Trophoblast cell (in vitro differentiated cells and primary cell): ENCODE results near the gene LRRC4B.
A peak's percentile ranks its signal among the peaks of the same experiment; 100 is the strongest.

ENCODE experiments used
- DNase-seq, 2 donors: peaks; one replicate each; pipeline ENCODE4 v3.0.0-alpha.2; 2016
- H2AFZ ChIP-seq: 2 replicates; pipeline ENCODE4 v1.6.1; 2013; ENCODE audit warnings: low read length, moderate library complexity, mild to moderate bottlenecking; ENCODE audit not compliant: insufficient read depth, poor library complexity
- H2AK5ac ChIP-seq: 2 replicates; pipeline ENCODE4 v1.6.1; 2013; ENCODE audit warnings: mild to moderate bottlenecking, low read length
- H2BK120ac ChIP-seq: 2 replicates; pipeline ENCODE4 v1.6.1; 2013; ENCODE audit warnings: low read length, mild to moderate bottlenecking, moderate library complexity; ENCODE audit not compliant: insufficient read depth, poor library complexity
- H2BK12ac ChIP-seq: 2 replicates; pipeline ENCODE4 v1.6.1; 2013; ENCODE audit warnings: mild to moderate bottlenecking, low read length, moderate library complexity
- H2BK5ac ChIP-seq: 2 replicates; pipeline ENCODE4 v1.6.1; 2013; ENCODE audit warnings: low read length, low read depth, moderate library complexity, mild to moderate bottlenecking; ENCODE audit not compliant: poor library complexity
- H3K14ac ChIP-seq: 2 replicates; pipeline ENCODE4 v1.6.1; 2013; ENCODE audit warnings: mild to moderate bottlenecking, low read length
- H3K18ac ChIP-seq: 2 replicates; pipeline ENCODE4 v1.6.1; 2013; ENCODE audit warnings: mild to moderate bottlenecking, low read length
- H3K23ac ChIP-seq: 2 replicates; pipeline ENCODE4 v1.6.1; 2013; ENCODE audit warnings: low read length
- H3K27ac ChIP-seq: 2 replicates; pipeline ENCODE4 v1.5.1; 2013; ENCODE audit warnings: low read depth, mild to moderate bottlenecking, inconsistent platforms, low read length, moderate library complexity
- H3K27me3 ChIP-seq: 2 replicates; pipeline ENCODE4 v1.6.1; 2013; ENCODE audit warnings: inconsistent platforms, mild to moderate bottlenecking, low read length, moderate library complexity; ENCODE audit not compliant: insufficient read depth
- H3K36me3 ChIP-seq, 2 experiments: 1 replicate in 1 of 2; 2 replicates in 1 of 2; pipeline ENCODE4 v1.6.1; 2013; ENCODE audit warnings: low read length in 2 of 2, mild to moderate bottlenecking in 2 of 2, moderate library complexity in 1 of 2; ENCODE audit not compliant: insufficient read depth in 2 of 2, control insufficient read depth in 1 of 2
- H3K4ac ChIP-seq: 2 replicates; pipeline ENCODE4 v1.6.1; 2013; ENCODE audit warnings: low read depth, mild to moderate bottlenecking, low read length, moderate library complexity
- H3K4me1 ChIP-seq, 2 experiments: 1 replicate in 1 of 2; 2 replicates in 1 of 2; pipeline ENCODE4 v1.6.1; 2013; ENCODE audit warnings: low read length in 2 of 2, mild to moderate bottlenecking in 2 of 2, moderate library complexity in 1 of 2; ENCODE audit not compliant: insufficient read depth in 2 of 2, control insufficient read depth in 1 of 2
- H3K4me2 ChIP-seq: 2 replicates; pipeline ENCODE4 v1.6.1; 2013; ENCODE audit warnings: inconsistent platforms, mild to moderate bottlenecking, low read length, moderate library complexity
- H3K4me3 ChIP-seq: 2 replicates; pipeline ENCODE4 v1.5.1; 2013; ENCODE audit warnings: mild to moderate bottlenecking, low read depth, low read length, inconsistent platforms
- H3K79me1 ChIP-seq: one replicate; pipeline ENCODE4 v1.6.1; 2013; ENCODE audit warnings: low read length
- H3K79me2 ChIP-seq: 2 replicates; pipeline ENCODE4 v1.6.1; 2013; ENCODE audit warnings: low read length, mild to moderate bottlenecking; ENCODE audit not compliant: control insufficient read depth, insufficient read depth, poor library complexity
- H3K9ac ChIP-seq: 2 replicates; pipeline ENCODE4 v1.6.1; 2013; ENCODE audit warnings: mild to moderate bottlenecking, low read length
- H3K9me3 ChIP-seq: 2 replicates; pipeline ENCODE4 v1.6.1; 2013; ENCODE audit warnings: low read depth, mild to moderate bottlenecking, control low read depth, inconsistent platforms, low read length; ENCODE audit not compliant: insufficient read depth
- H4K12ac ChIP-seq: 2 replicates; pipeline ENCODE4 v1.6.1; 2013; ENCODE audit warnings: low read depth, mild to moderate bottlenecking, low read length, moderate library complexity
- H4K8ac ChIP-seq: 2 replicates; pipeline ENCODE4 v1.6.1; 2013; ENCODE audit warnings: low read depth, mild to moderate bottlenecking, low read length, moderate library complexity
- H4K91ac ChIP-seq: one replicate; pipeline ENCODE4 v1.6.1; 2013; ENCODE audit warnings: low read depth, mild to moderate bottlenecking, low read length, moderate library complexity
- WGBS: extraction: QIAGEN DNeasy Blood & Tissue Kit; methylation state at CpG from one replicate; pipeline ENCODE4 v1.1.7; 2013; ENCODE audit warnings: missing lambda C conversion rate; ENCODE audit not compliant: insufficient read length, insufficient coverage; ENCODE audit errors: extremely low coverage; 5-methylcytosine and 5-hydroxymethylcytosine counted together

Gene LRRC4B

GRCh38 chr19:50542943-50543342, 25.3 kb downstream of the LRRC4B start:
- Histone ChIP-seq H4K91ac (no peak overlapping the region), H4K8ac (no peak overlapping the region), H2BK12ac (no peak overlapping the region), H3K27ac (no peak overlapping the region), H3K9ac (no peak overlapping the region), H2BK5ac (no peak overlapping the region), H3K4ac (no peak overlapping the region), H3K79me2 (no peaks in the 10 kb centered on the region), H3K23ac (no peak overlapping the region), H3K36me3 (no peaks in the 10 kb centered on the region), H3K14ac (no peak overlapping the region), H2AFZ (no peak overlapping the region), H4K12ac (no peak overlapping the region), H3K27me3 (no peaks in the 10 kb centered on the region), H2AK5ac (no peak overlapping the region), H3K4me2 (no peak overlapping the region), H3K4me3 (no peak overlapping the region), H2BK120ac (no peak overlapping the region), H3K18ac (no peak overlapping the region), H3K4me1 (no peaks in the 10 kb centered on the region), H3K79me1 (no peaks in the 10 kb centered on the region), H3K9me3 (no peaks in the 10 kb centered on the region)
- no CpG with 5 or more reads among the region's 21 CpGs for WGBS
- no peak for DNase-seq

- H3K9me3 ChIP-seq: peaks cover 2% of the 10 kb centered on the region
- no peak overlapping the region for H3K4me3 ChIP-seq
- no peak overlapping the region for H3K4me2 ChIP-seq
- WGBS: no CpG with 5 or more reads among the region's 15 CpGs
- no peak overlapping the region for H2BK120ac ChIP-seq
- H2BK5ac ChIP-seq: no peak overlapping the region
- no peak overlapping the region for H3K27ac ChIP-seq
- no peak overlapping the region for H4K91ac ChIP-seq
- no peak overlapping the region for H3K23ac ChIP-seq
- H3K18ac ChIP-seq: no peak overlapping the region
- H2BK12ac ChIP-seq: no peak overlapping the region
- H3K79me2 ChIP-seq: no peaks in the 10 kb centered on the region
- H3K14ac ChIP-seq: no peak overlapping the region
- no peaks in the 10 kb centered on the region for H3K27me3 ChIP-seq
- peaks cover 0 to 2% of the 10 kb centered on the region in 2 experiments for H3K4me1 ChIP-seq
- H3K4ac ChIP-seq: no peak overlapping the region
- no peak overlapping the region for H4K12ac ChIP-seq
- no peak overlapping the region for H2AK5ac ChIP-seq
- H4K8ac ChIP-seq: no peak overlapping the region
- no peak overlapping the region for H2AFZ ChIP-seq
- H3K36me3 ChIP-seq: no peaks in the 10 kb centered on the region
- peak; percentile 79 to 84 for DNase-seq
- H3K9ac ChIP-seq: no peak overlapping the region
- no peaks in the 10 kb centered on the region for H3K79me1 ChIP-seq
Observed at GRCh38 chr19:50537769-50538230, 30.4 kb downstream of the LRRC4B start.

- no peak overlapping the region for H2BK12ac ChIP-seq
- H3K18ac ChIP-seq: no peak overlapping the region
- no peak overlapping the region for H3K4ac ChIP-seq
- no peak overlapping the region for H4K12ac ChIP-seq
- no peaks in the 10 kb centered on the region for H3K36me3 ChIP-seq
- no peak overlapping the region for H4K91ac ChIP-seq
- no peak overlapping the region for H4K8ac ChIP-seq
- H3K4me2 ChIP-seq: no peak overlapping the region
- WGBS: no CpG with 5 or more reads among the region's 18 CpGs
- no peaks in the 10 kb centered on the region for H3K79me2 ChIP-seq
- H2BK5ac ChIP-seq: no peak overlapping the region
- no peaks in the 10 kb centered on the region for H3K79me1 ChIP-seq
- H3K4me1 ChIP-seq: peaks cover 0 to 2% of the 10 kb centered on the region in 2 experiments
- H2AK5ac ChIP-seq: no peak overlapping the region
- no peak overlapping the region for H2BK120ac ChIP-seq
- H3K23ac ChIP-seq: no peak overlapping the region
- peaks cover 6% of the 10 kb centered on the region for H3K9me3 ChIP-seq
- DNase-seq: no peak
- no peak overlapping the region for H2AFZ ChIP-seq
- H3K14ac ChIP-seq: no peak overlapping the region
- H3K27ac ChIP-seq: no peak overlapping the region
- H3K9ac ChIP-seq: no peak overlapping the region
- H3K4me3 ChIP-seq: no peak overlapping the region
- no peaks in the 10 kb centered on the region for H3K27me3 ChIP-seq
Observed at GRCh38 chr19:50537306-50537685, 30.9 kb downstream of the LRRC4B start.

- Histone ChIP-seq H3K23ac (no peak overlapping the region), H3K4me2 (no peak overlapping the region), H3K9ac (no peak overlapping the region), H3K36me3 (no peaks in the 10 kb centered on the region), H3K9me3 (peaks cover 6% of the 10 kb centered on the region), H3K4ac (no peak overlapping the region), H3K4me1 (peaks cover 0 to 2% of the 10 kb centered on the region in 2 experiments), H3K4me3 (no peak overlapping the region), H3K79me2 (no peaks in the 10 kb centered on the region), H2BK120ac (no peak overlapping the region), H3K27me3 (no peaks in the 10 kb centered on the region), H2BK12ac (no peak overlapping the region), H2AK5ac (no peak overlapping the region), H2AFZ (no peak overlapping the region), H4K91ac (no peak overlapping the region), H3K14ac (no peak overlapping the region), H2BK5ac (no peak overlapping the region), H4K8ac (no peak overlapping the region), H4K12ac (no peak overlapping the region), H3K18ac (no peak overlapping the region), H3K79me1 (no peaks in the 10 kb centered on the region), H3K27ac (no peak overlapping the region)
- WGBS: no CpG with 5 or more reads among the region's 16 CpGs
- no peak for DNase-seq
Observed at GRCh38 chr19:50536662-50537305, 31.5 kb downstream of the LRRC4B start.
